ENCODE data around the gene CTSW.

Gene CTSW

GRCh38 chr11:65928667-65929066, 49.0 kb downstream of the CTSW start:
- DNase-seq (ENCODE audit: low spot score): no peak

GRCh38 chr11:65931773-65932557, 52.3 kb downstream of the CTSW start:
- DNase-seq (ENCODE audit: low spot score): no peak

GRCh38 chr11:65932558-65932919, 52.9 kb downstream of the CTSW start:
- DNase-seq (ENCODE audit: low spot score): no peak

All from kidney tubule cell (primary cell).